Endothelial cell of umbilical vein (primary cell): Measurements from ENCODE around the gene RTP1. TPM values are rescaled to one million over a fixed set of nuclear protein-coding genes. Genes with fewer than 3 reads are reported as not detected.

Experiments used
- BruUV-seq: library from RNA; stranded (reverse); fragments of 400-500 nt; replicated peaks from 2 replicates; lab custom pipeline; 2021; lab: Mats Ljungman, UMichigan
- CTCF ChIA-PET: fragments of 300-600, 350-600 bp; sonication (Branson Sonifier 250); formaldehyde crosslinking; loops from one replicate; lab custom pipeline; 2021; ENCODE audit warnings: antibody characterized with exemption, inconsistent platforms; lab: Charles Lee
- POLR2A ChIA-PET: fragments of 300-600, 350-600 bp; sonication (Branson Sonifier 250); formaldehyde crosslinking; loops from one replicate; lab custom pipeline; 2021; ENCODE audit warnings: antibody characterized with exemption, inconsistent platforms; lab: Charles Lee
- DNase-seq: peaks from one replicate; pipeline ENCODE4 v3.0.0-alpha.2; 2011; ENCODE audit warnings: low read depth, low spot score
- FAIRE-seq: peaks from 2 replicates; lab custom pipeline; 2011; peaks lifted over from hg19 to GRCh38; lab: Jason Lieb, UNC
- H2AFZ ChIP-seq: 2 replicates; pipeline ENCODE4 v1.6.0; 2012; ENCODE audit warnings: low read depth, low read length, control low read depth, inconsistent platforms
- H3K27ac ChIP-seq: 2 replicates; pipeline ENCODE4 v1.5.1; 2011; ENCODE audit warnings: low read depth, mild to moderate bottlenecking, control low read depth, low read length, moderate library complexity; ENCODE audit not compliant: insufficient read depth
- H3K27me3 ChIP-seq, 2 experiments: 2 replicates each; pipeline versions ENCODE4 v1.6.0 to v1.6.1; 2011; ENCODE audit warnings: low read length in 2 of 2, mixed read lengths in 1 of 2; ENCODE audit not compliant: control insufficient read depth in 2 of 2, insufficient read depth in 2 of 2
- H3K36me3 ChIP-seq, 2 experiments: 2 replicates in 1 of 2; 3 replicates in 1 of 2; pipeline ENCODE4 v1.5.1; 2011; ENCODE audit warnings: low read length in 2 of 2, mild to moderate bottlenecking in 1 of 2, moderate library complexity in 1 of 2; ENCODE audit not compliant: control insufficient read depth in 2 of 2, insufficient read depth in 2 of 2; ENCODE audit errors: extremely low read depth in 1 of 2
- H3K4me1 ChIP-seq: 3 replicates; pipeline ENCODE4 v1.5.1; 2011; ENCODE audit warnings: mild to moderate bottlenecking, low read length; ENCODE audit not compliant: control insufficient read depth, insufficient read depth; ENCODE audit errors: extremely low read depth
- H3K4me2 ChIP-seq: 2 replicates; pipeline ENCODE4 v1.6.1; 2011; ENCODE audit warnings: low read length, control low read depth, mixed read lengths; ENCODE audit not compliant: insufficient read depth
- H3K4me3 ChIP-seq, 3 experiments: fragments of 200-600 bp in 1 of 3; sonication (generic), shearing (Covaris generic) in 1 of 3; replicated peaks in 1 of 3; 2 replicates each; pipeline ENCODE4 v1.5.1; 2011 to 2016; ENCODE audit warnings: control low read depth in 3 of 3, low read length in 3 of 3, mild to moderate bottlenecking in 2 of 3, inconsistent platforms in 1 of 3, low read depth in 1 of 3, moderate library complexity in 1 of 3; ENCODE audit not compliant: insufficient read depth in 1 of 3
- H3K79me2 ChIP-seq: 2 replicates; pipeline ENCODE4 v1.6.0; 2012; ENCODE audit warnings: low read length, inconsistent platforms; ENCODE audit not compliant: control insufficient read depth, insufficient read depth
- H3K9ac ChIP-seq: replicated peaks from 2 replicates; pipeline ENCODE3; 2011; ENCODE audit warnings: low read length, control low read depth; ENCODE audit not compliant: insufficient read depth; ENCODE audit errors: extremely low read depth
- H3K9me1 ChIP-seq: replicated peaks from 3 replicates; pipeline ENCODE4 v1.6.0; 2011; ENCODE audit warnings: mild to moderate bottlenecking, low read length; ENCODE audit not compliant: control insufficient read depth, insufficient read depth; ENCODE audit errors: extremely low read depth
- H3K9me3 ChIP-seq: replicated peaks from 2 replicates; pipeline ENCODE4 v1.5.1; 2012; ENCODE audit warnings: low read length, inconsistent platforms; ENCODE audit not compliant: control insufficient read depth, insufficient read depth
- H4K20me1 ChIP-seq: replicated peaks from 2 replicates; pipeline ENCODE3; 2011; ENCODE audit warnings: mild to moderate bottlenecking, low read length; ENCODE audit not compliant: control insufficient read depth, insufficient read depth; ENCODE audit errors: extremely low read depth
- CTCF ChIP-seq, 2 donors: IDR thresholded peaks; 1 replicate in 1 of 2; 2 replicates in 1 of 2; pipeline ENCODE4 v1.5.1; 2011; ENCODE audit warnings: low read length in 2 of 2, mild to moderate bottlenecking in 2 of 2, moderate library complexity in 2 of 2, control low read depth in 1 of 2, inconsistent platforms in 1 of 2, low read depth in 1 of 2; ENCODE audit not compliant: insufficient read depth in 1 of 2; ENCODE audit errors: extremely low read depth in 1 of 2
- EZH2 ChIP-seq: IDR thresholded peaks from 2 replicates; pipeline ENCODE4 v1.6.1; 2012; ENCODE audit warnings: borderline replicate concordance, low read depth, mild to moderate bottlenecking, moderate library complexity, low read length, inconsistent platforms; ENCODE audit not compliant: severe bottlenecking
- FOS ChIP-seq: IDR thresholded peaks from 2 replicates; pipeline ENCODE4 v1.6.1; 2011; ENCODE audit warnings: mild to moderate bottlenecking, low read length, moderate library complexity, borderline replicate concordance; ENCODE audit not compliant: insufficient read depth
- GATA2 ChIP-seq: IDR thresholded peaks from 2 replicates; pipeline ENCODE4 v1.7.0; 2011; ENCODE audit warnings: low read depth, mild to moderate bottlenecking, moderate library complexity, mixed read lengths, low read length; ENCODE audit not compliant: insufficient read length, insufficient read depth
- JUN ChIP-seq: IDR thresholded peaks from 2 replicates; pipeline ENCODE4 v1.6.1; 2011; ENCODE audit warnings: borderline replicate concordance, low read depth; ENCODE audit not compliant: insufficient read length, insufficient read depth
- MYC ChIP-seq: IDR thresholded peaks from one replicate; pipeline ENCODE4 v1.6.1; 2011; ENCODE audit warnings: mild to moderate bottlenecking, low read depth, low read length
- POLR2A ChIP-seq: IDR thresholded peaks from 2 replicates; pipeline ENCODE4 v1.6.1; 2012; ENCODE audit warnings: low read depth, mild to moderate bottlenecking, control low read depth, low read length
- POLR2AphosphoS5 ChIP-seq: IDR thresholded peaks from 2 replicates; pipeline ENCODE4 v1.6.1; 2012; ENCODE audit warnings: low read depth, mild to moderate bottlenecking, control low read depth, low read length, moderate library complexity; ENCODE audit not compliant: insufficient read depth
- dilution Hi-C: fragments of 300-500 bp; cut with MboI; formaldehyde crosslinking; loops from one replicate; pipeline ENCODE4 v1.15.0; 2019; ENCODE audit warnings: low sequenced_read_pairs; ENCODE audit not compliant: extremely low pct_ligation_motif_present
- intact Hi-C: fragments of 100-400 bp; cut with micrococcal nuclease; formaldehyde crosslinking; loops from one replicate; pipeline ENCODE4 v1.10.0; 2022
- polyA plus RNA-seq, 4 experiments: library from polyadenylated mRNA; depleted of rRNA in 3 of 4; stranded (reverse) in 3 of 4; unstranded in 1 of 4; fragments of >200 nt; gene quantifications; 2 replicates each; pipeline versions ENCODE4 v1.2.1 to v1.2.3, GENCODE V29; 2011 to 2012; ENCODE audit warnings: missing spikeins in 1 of 4
- total RNA-seq: library from RNA; stranded (reverse); gene quantifications from 2 replicates; pipeline ENCODE4 v1.2.3, GENCODE V29; 2021
- TF ChIP-seq, protein P1 (sequence below): IDR thresholded peaks from 2 replicates; pipeline ENCODE4 v1.6.1; 2011; ENCODE audit not compliant: insufficient read depth, insufficient read length

The RTP1 gene
- total and polyA plus RNA-seq, 2 donors (not counting 3 experiments of a cell fraction or from before 2014, with no cell fraction given): not detected

GRCh38 chr3:187188931-187189330 lies 8.4 kb upstream of the RTP1 start:
- Histone ChIP-seq H3K9me1 (no peaks in the 10 kb centered on the region), H3K79me2 (no peaks in the 10 kb centered on the region), H3K4me3 (no peak overlapping the region), H2AFZ (no peak overlapping the region), H3K36me3 (no peaks in the 10 kb centered on the region), H4K20me1 (no peaks in the 10 kb centered on the region), H3K9ac (no peak overlapping the region), H3K27me3 (peaks cover 0 to 5% of the 10 kb centered on the region in 2 experiments), H3K9me3 (no peaks in the 10 kb centered on the region), H3K4me1 (no peaks in the 10 kb centered on the region), H3K27ac (no peak overlapping the region), H3K4me2 (no peak overlapping the region)
- intact Hi-C loops (no loop called here), dilution Hi-C loops (no loop called here)
- ChIA-PET POLR2A (no interaction called here), CTCF (no interaction called here)
- TF ChIP-seq MYC (no peak), FOS (no peak), POLR2AphosphoS5 (no peak), CTCF (IDR thresholded peaks at IDR 0.05; ENCODE audit: extremely low read depth in 1 of 2, insufficient read depth in 1 of 2, low read depth in 1 of 2, low read length in 2 of 2) (no peak), JUN (no peak), EZH2 (no peak), GATA2 (no peak), POLR2A (no peak)
- TF ChIP-seq, protein P1, sequence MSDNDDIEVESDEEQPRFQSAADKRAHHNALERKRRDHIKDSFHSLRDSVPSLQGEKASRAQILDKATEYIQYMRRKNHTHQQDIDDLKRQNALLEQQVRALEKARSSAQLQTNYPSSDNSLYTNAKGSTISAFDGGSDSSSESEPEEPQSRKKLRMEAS: no peak
- DNase-seq (no peak), FAIRE-seq (no peak)
- BruUV-seq: no TSS peak
